Measurements from ENCODE around the gene ODC1.

ODC1 gene

GRCh38 chr2:10433947-10434885 is 13.9 kb downstream of the ODC1 start:
- DNase-seq (ENCODE audit: low read depth): no peak

- no peak for DNase-seq (ENCODE audit: low read depth)
Observed at GRCh38 chr2:10433264-10433946, 14.7 kb downstream of the ODC1 start.

GRCh38 chr2:10432311-10433181 is 15.6 kb downstream of the ODC1 start:
- DNase-seq (ENCODE audit: low read depth): no peak

- no peak for DNase-seq (ENCODE audit: low read depth)
Observed at GRCh38 chr2:10431797-10432196, 16.3 kb downstream of the ODC1 start.

- DNase-seq (ENCODE audit: low read depth): no peak
Observed at GRCh38 chr2:10430886-10431622, 17.1 kb downstream of the ODC1 start.

- DNase-seq (ENCODE audit: low read depth): no peak
Observed at GRCh38 chr2:10428924-10429323, 19.2 kb downstream of the ODC1 start.

- no peak for DNase-seq (ENCODE audit: low read depth)
Observed at GRCh38 chr2:10428355-10428754, 19.8 kb downstream of the ODC1 start.

GRCh38 chr2:10427618-10427949 is 20.5 kb downstream of the ODC1 start:
- no peak for DNase-seq (ENCODE audit: low read depth)

GRCh38 chr2:10426726-10427617 is 21.2 kb downstream of the ODC1 start:
- DNase-seq (ENCODE audit: low read depth): no peak

- DNase-seq (ENCODE audit: low read depth): no peak
Observed at GRCh38 chr2:10425699-10426098, 22.4 kb downstream of the ODC1 start.

- no peak for DNase-seq (ENCODE audit: low read depth)
Observed at GRCh38 chr2:10424916-10425505, 23.1 kb downstream of the ODC1 start.

- no peak for DNase-seq (ENCODE audit: low read depth)
Observed at GRCh38 chr2:10424051-10424450, 24.1 kb downstream of the ODC1 start.

- no peak for DNase-seq (ENCODE audit: low read depth)
Observed at GRCh38 chr2:10423400-10423774, 24.7 kb downstream of the ODC1 start.

- DNase-seq (ENCODE audit: low read depth): no peak
Observed at GRCh38 chr2:10422732-10423399, 25.3 kb downstream of the ODC1 start.

- no peak for DNase-seq (ENCODE audit: low read depth)
Observed at GRCh38 chr2:10422251-10422650, 25.9 kb downstream of the ODC1 start.

GRCh38 chr2:10419553-10420257 is 28.4 kb downstream of the ODC1 start:
- DNase-seq (ENCODE audit: low read depth): no peak

GRCh38 chr2:10417551-10418335 is 30.4 kb downstream of the ODC1 start:
- DNase-seq (ENCODE audit: low read depth): no peak

- no peak for DNase-seq (ENCODE audit: low read depth)
Observed at GRCh38 chr2:10415640-10416039, 32.5 kb downstream of the ODC1 start.

Data from T follicular helper cell (primary cell).